ENCODE results near the gene TBC1D22A.

The TBC1D22A gene

DNA sequence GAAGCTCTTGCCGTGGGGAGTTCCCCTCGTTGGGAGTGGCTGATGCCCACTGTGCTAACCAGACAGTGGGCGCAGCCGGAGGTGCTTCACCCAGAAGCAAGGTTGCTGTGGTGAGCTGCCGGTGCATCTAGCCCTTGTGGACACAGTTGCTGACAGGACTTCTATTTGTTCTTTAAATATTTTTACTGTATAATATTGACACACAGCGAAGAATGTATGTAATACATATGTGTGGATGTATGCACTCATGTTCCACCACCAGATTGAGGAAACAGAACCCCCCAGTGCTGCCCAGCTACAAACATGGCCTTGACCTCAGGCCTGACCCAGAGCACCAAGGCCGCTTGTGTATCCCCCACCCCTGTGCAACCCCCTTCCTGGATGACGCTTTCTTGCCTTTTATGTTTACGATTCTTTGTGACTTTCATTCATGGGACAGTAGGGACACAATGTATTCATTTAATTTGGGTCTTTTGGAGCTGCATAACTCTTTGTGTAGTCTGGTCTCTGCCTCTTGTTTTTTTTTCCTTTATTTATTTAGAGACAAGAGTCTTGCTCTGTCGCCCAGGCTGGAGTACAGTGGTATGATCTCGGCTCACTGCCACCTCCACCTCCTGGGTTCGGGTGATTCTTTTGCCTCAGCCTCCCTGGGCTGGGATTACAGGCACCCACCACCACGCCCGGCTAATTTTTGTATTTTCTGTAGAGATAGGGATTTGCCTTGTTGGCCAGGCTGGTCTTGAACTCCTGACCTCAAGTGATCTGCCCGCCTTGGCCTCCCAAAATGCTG, 132.6 kb downstream of the TBC1D22A start:
- DNase-seq, result no peak

DNA sequence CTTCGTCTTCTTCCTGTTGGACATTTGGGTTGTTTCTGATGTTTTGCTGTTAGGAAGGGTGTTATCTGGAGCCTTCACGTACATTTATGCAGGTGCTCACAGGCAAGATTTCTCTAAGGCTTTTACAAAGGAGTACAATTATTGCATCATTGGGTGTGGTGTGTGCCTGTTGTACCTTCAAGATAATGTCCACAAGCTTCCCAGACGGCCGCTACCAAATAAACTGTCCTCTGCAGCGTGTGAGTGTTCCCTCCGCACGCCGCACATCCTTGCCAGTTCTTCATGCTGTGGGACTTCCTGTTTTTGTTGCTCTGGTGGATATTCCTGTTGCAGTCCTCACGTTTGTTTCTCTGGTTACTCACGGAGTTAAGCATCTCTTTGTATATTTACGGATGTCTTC, 133.3 kb downstream of the TBC1D22A start:
- DNase-seq, result no peak

DNA sequence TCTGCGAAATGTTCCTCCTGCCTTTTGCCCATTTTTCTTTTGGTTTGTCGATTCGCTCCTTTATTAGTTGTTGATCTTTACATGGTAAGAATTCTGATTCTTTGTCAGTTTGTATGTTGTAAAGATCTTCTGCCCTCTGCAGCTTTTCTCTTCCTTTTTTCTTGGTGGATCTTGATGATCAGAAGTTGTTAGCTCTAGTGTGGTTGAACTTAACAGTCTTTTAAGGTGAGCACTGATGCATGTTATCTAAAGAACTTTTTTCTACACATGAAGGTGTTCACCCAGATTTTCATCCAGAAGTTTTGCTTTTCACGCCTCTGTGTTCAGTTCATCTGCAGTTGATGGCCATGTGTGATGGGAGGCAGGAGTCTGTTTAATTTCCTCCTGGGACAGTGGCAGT, 133.7 kb downstream of the TBC1D22A start:
- DNase-seq, result no peak

DNA sequence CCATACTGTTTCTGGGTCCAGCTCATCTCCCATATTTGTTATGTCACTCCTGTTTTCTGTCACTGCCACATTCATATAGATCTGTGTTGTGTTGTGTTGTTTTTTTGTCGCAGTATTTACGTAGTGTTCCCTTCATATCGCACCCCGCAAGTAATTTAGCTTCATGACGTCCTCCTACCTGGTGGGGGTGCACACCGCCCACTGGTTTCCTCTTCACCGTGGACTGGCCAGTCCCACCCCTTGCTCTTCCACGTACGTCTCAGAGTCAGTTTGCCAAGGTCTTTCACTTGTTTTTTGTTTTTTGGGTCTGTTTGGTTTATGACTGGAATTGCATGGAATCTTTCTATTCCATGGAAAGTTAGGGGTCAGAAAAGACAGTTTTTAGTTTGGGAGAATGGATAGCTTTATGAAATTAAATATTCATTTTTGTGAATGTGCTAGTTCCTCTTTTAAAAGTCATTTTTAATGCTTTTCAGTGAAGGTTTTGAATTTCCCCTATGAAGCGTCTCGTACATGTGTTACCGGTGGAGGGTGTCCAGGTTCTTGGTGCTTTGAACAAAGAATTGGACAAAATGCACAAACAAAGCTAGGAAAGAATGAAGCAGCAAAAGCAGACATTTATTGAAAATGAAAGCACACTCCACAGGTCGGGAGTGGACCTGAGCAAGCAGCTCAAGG, 134.3 kb downstream of the TBC1D22A start:
- no peak for DNase-seq

- DNase-seq, result no peak
Observed at GRCh38 chr22:46897246-46897623, 134.8 kb downstream of the TBC1D22A start.

DNA sequence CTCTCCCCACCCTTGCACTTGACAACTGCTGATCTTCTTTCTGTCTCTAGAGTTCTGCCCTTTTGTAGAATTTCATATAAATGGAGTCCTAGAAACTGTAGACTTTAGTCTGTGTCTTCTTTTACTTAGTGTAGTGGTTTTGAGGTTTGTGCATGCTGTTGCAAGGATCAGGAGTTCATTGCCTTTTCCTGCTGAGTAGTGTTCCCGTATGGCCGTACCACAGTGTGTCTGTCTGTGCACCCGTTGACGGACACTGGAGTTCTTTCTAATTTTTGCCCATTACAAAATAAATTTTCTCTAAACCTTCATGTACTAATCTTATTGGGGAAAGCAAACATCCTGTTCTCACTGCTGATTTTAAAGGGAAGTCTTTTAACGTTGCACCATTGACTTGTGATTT, 138.1 kb downstream of the TBC1D22A start:
- DNase-seq, result no peak

DNA sequence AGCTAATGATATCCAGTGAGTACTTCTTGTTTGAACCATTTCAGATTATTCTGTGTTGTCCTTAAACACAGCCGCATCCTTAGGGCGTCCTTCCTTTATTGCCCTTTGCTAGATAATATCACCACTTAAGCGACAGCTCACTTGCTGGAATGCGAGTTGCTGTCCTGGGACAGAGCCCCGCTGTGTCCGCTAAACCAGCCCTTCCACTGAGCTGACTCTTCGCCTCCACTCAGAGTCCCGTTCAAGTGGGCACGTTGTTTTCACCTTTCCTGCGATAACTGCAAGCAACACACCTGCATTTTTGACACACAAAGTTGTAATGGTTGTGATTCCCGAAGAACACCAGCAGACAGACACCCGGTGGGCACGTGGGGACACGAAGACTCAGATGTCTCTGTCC, 140.0 kb downstream of the TBC1D22A start:
- DNase-seq, result no peak

DNA sequence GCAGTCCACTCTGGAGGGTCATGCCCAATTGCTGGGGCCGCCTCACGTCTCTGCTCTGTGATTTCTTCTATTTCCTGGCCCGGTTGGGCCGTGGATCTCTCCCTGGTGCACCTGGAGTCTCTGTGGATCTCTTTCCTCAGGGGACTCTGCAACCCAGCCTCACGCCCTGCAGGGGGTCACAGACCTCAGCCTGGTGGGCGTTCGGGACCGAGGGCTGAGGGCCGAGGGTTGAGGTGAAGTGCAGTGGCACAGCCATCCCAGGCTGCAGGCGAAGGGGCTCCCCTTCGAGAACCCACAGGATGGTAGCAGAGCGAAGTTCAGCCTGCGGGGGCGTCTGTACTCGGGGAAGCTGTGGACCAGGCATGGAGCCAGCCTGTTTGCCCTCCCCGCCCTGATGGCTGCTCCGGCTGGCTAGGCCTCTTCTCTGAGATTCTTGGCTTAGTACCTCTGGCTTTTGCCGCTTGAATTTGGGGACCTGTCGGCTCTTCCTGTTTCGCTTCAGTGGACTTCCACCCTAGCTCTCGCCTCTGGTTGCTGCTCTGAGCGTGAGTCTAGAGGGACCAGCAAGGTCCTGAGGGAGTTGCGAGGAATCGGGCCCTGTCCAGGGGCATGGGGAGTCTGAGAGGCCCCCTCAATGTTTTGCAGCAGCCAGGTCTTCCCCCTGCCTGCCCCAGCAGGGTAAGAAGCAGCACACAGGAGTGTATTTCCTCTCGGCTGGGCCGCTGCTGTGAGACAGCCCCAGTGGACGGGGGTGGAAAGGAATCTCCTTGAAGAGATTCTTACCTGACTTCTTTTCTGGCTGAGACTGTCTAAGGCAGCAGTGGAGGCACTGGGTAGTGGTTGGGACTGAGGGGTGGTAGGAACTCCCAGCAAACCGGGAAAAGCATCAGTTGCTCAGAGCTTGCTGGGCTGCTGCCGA, 140.8 kb downstream of the TBC1D22A start:
- DNase-seq, result no peak

- DNase-seq, result no peak
Observed at GRCh38 chr22:46905415-46905814, 143.0 kb downstream of the TBC1D22A start.

- DNase-seq, result no peak
Observed at GRCh38 chr22:46905834-46906233, 143.4 kb downstream of the TBC1D22A start.

- DNase-seq, result no peak
Observed at GRCh38 chr22:46906326-46907045, 144.0 kb downstream of the TBC1D22A start.

DNA sequence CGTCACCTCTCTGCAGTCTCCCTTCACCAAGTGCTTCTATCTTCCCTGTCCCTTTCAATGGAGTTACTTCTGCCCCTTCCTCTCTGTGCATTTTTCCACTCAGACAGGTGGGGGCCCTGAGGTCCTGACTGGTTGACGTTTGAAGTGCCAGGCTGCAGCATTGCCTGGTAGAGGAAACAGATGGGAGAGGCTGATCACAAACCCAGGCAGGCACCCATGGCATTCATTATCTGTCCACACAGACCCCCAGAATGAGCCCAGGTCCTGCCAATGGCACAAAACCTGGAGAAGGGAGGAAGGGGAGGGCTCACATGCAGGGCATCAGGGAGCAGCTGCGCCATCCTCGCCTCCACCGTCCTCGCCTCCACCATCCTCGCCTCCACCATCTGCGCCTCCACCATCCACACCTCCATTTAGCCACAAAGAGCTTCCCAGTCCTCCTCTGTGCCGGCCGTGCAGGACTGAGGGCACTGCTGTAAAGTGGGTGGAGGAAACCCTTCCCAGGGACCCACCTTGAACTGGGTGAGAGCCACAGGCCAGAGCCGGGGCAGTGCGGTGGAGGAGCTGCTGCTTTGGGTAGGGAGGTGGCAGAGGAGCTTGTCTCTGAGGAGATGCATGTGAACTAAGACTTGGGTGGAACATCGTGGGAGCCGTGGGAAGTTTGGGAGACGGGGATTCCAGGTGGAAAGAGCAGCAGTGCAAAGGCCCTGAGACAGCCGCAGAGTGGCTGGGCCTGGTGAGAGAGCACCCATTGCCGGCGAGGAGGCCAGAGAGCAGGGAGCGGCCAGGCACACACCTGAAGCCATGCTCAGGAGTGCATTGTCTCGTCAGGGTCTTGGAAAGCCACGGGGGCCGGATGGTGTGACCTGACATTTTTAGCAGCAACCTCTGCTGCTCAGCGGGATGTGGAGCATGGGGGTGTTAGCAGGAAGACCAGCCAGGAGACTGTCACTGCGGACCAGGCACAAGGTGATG, 145.1 kb downstream of the TBC1D22A start:
- DNase-seq, result no peak

GRCh38 chr22:46908641-46909107, 146.2 kb downstream of the TBC1D22A start:
- DNase-seq, result no peak

GRCh38 chr22:46909237-46910030, 147.0 kb downstream of the TBC1D22A start:
- no peak for DNase-seq

- no peak for DNase-seq
Observed at GRCh38 chr22:46910624-46911023, 148.2 kb downstream of the TBC1D22A start.

DNA sequence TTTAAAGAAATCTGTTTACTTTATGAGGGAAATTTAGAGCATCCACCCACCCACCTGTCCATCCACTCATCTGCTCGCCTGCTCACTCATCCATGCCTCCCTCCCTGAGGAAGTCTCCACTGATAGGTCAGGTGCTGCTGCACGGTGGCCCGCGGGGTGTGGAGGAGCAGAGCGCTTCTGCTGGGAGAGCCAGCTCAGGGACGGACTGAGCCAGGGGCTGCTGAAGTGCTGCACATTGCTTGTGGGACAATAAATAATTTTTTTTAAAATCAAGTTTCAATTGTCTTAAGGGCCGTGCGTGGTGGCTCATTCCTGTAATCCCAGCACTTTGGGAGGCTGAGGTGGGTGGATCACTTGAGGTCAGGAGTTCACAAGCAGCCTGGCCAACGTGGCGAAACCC, 148.9 kb downstream of the TBC1D22A start:
- DNase-seq, result no peak

DNA sequence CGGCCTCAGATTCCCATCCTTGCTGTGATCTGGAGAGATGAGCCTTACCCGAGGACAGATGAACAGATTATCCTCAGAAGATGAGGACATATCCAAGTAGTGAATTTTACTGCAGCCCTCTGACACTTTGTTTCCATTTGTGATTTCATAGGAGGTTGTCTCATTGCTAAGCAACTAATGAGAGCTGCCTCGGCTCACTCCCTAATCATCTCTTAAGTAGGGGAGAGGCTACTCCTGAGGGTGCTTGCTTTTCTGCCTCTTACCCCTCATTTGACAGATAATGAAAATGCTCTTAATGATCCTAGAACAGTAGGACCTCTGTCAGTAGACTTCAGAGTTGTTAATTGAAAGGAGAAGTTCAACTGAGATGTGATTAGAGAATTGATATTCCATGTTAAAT, 150.9 kb downstream of the TBC1D22A start:
- no peak for DNase-seq

- no peak for DNase-seq
Observed at GRCh38 chr22:46914481-46914880, 152.0 kb downstream of the TBC1D22A start.

DNA sequence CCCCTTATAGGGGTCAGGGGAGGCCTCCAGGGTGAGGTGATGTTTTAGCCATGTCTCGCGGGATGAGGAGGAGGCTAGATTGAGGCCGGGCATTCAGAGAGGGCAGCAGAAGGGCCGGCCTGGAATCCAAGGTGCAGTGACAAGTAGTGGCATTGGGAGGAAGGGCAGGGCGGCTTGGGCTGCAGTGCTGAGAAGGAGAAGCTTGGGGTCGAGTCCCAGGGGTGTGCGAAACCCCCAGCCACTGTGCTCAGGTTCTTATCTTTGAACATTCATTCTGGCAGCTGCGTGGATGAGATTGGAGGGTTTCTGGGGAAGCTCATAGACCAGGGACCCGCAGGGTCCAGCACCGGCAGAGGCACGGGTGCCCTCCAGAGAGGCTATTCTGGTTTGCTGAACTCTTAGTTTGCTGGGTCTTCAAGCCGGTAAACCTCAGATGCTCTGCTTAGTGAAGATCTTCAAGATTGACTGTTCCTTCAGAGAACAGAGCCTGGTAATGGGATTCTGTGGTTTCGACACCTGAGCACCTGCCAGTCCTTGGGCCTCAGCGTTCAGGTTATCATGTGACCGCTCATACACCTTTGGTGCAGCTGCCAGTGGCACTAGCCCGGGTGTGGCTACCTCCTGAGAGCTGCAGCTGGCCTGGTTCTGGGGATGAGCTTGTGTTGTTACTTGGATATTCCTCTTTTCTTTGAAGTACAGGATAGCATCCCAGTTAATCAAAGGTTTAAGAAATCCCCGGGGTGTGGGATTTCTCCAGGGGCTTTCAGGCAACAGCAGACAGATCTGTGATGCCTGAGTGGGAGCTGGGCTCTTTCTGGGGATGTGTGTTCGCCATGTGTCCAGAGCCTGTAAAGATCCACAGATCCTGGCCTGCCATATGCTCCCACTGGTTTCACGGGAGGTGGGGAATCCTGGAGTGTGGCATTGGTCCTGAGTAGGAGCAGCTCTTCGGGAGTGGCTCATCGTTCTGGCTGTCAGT, 152.8 kb downstream of the TBC1D22A start:
- DNase-seq, result no peak

Measured in activated CD4-positive, alpha-beta T cell treated with anti-CD3 and anti-CD28 coated beads for 1 hour (primary cell).